GM12878 (cell line): ENCODE measurements around the gene CLTRN. TPM values are rescaled to one million over a fixed set of nuclear protein-coding genes. Genes with fewer than 3 reads are reported as not detected.
A peak's percentile ranks its signal among the peaks of the same experiment; 100 is the strongest.

Experiments used
- BCL11A ChIP-seq: IDR thresholded peaks from 2 replicates; pipeline ENCODE4 v1.6.1; 2011; ENCODE audit warnings: low read depth, low read length
- CEBPB ChIP-seq, 2 experiments: fragments of 150-350 bp in 1 of 2; IDR thresholded peaks; 2 replicates each; pipeline ENCODE4 v1.6.1; 2012 to 2014; ENCODE audit warnings: low read depth in 2 of 2, low read length in 2 of 2, borderline replicate concordance in 1 of 2, inconsistent platforms in 1 of 2
- CEBPZ ChIP-seq: fragments of 150-350 bp; IDR thresholded peaks from 2 replicates; pipeline ENCODE4 v1.6.1; 2016; ENCODE audit warnings: low read depth, low read length
- E2F4 ChIP-seq: IDR thresholded peaks from 2 replicates; pipeline ENCODE4 v1.6.1; 2012; ENCODE audit warnings: low read depth, low read length, improper control_type of control experiment
- HCFC1 ChIP-seq: fragments of 150-350 bp; IDR thresholded peaks from 2 replicates; pipeline ENCODE4 v1.6.1; 2014; ENCODE audit warnings: low read length
- HDAC2 ChIP-seq: fragments of 200-600 bp; sonication (generic); IDR thresholded peaks from 2 replicates; pipeline ENCODE4 v1.6.1; 2017
- IRF4 ChIP-seq: IDR thresholded peaks from 2 replicates; pipeline ENCODE4 v1.6.1; 2011; ENCODE audit warnings: low read depth, low read length
- MEF2B ChIP-seq: fragments of 450-650 bp; IDR thresholded peaks from 2 replicates; pipeline ENCODE4 v1.6.1; 2018; ENCODE audit warnings: mild to moderate bottlenecking, moderate library complexity; ENCODE audit not compliant: partially characterized antibody, poor library complexity, severe bottlenecking
- MTA3 ChIP-seq: IDR thresholded peaks from 2 replicates; pipeline ENCODE4 v1.6.1; 2012; ENCODE audit warnings: low read length, inconsistent platforms, borderline replicate concordance
- MYC ChIP-seq: IDR thresholded peaks from 2 replicates; pipeline ENCODE4 v1.6.1; 2011; ENCODE audit warnings: mild to moderate bottlenecking, low read length, moderate library complexity, inconsistent platforms; ENCODE audit not compliant: insufficient read depth, insufficient replicate concordance, insufficient read length, severe bottlenecking
- NFYB ChIP-seq: IDR thresholded peaks from 2 replicates; pipeline ENCODE4 v1.6.1; 2011; ENCODE audit warnings: low read depth, mild to moderate bottlenecking, low read length, improper control_type of control experiment, moderate library complexity; ENCODE audit not compliant: insufficient read depth
- RAD21 ChIP-seq: IDR thresholded peaks from 2 replicates; pipeline ENCODE4 v1.6.1; 2011; ENCODE audit warnings: mild to moderate bottlenecking, low read depth, low read length, moderate library complexity; ENCODE audit not compliant: insufficient read depth
- REST ChIP-seq: IDR thresholded peaks from 2 replicates; pipeline ENCODE4 v1.6.1; 2012; ENCODE audit warnings: mild to moderate bottlenecking, low read depth, low read length
- RFX5 ChIP-seq: IDR thresholded peaks from 2 replicates; pipeline ENCODE4 v1.6.1; 2011; ENCODE audit warnings: low read depth, low read length, improper control_type of control experiment
- SMC3 ChIP-seq: IDR thresholded peaks from 2 replicates; pipeline ENCODE4 v1.6.1; 2011; ENCODE audit warnings: low read length, improper control_type of control experiment, borderline replicate concordance
- SUZ12 ChIP-seq: fragments of 200-600 bp; sonication (generic); IDR thresholded peaks from one replicate; pipeline ENCODE4 v1.6.1; 2018; ENCODE audit warnings: antibody characterized with exemption, mild to moderate bottlenecking; ENCODE audit not compliant: unreplicated experiment
- WRNIP1 ChIP-seq: IDR thresholded peaks from 2 replicates; pipeline ENCODE4 v1.6.1; 2011; ENCODE audit warnings: low read depth, low read length, improper control_type of control experiment, borderline replicate concordance
- ZBTB4 ChIP-seq: fragments of 450-650 bp; formaldehyde crosslinking; IDR thresholded peaks from 2 replicates; pipeline ENCODE4 v1.4.0; 2022; ENCODE audit warnings: mild to moderate bottlenecking, moderate library complexity
- polyA plus RNA-seq, 11 experiments: library from polyadenylated mRNA; depleted of rRNA in 4 of 11; unstranded in 6 of 11; stranded (reverse) in 5 of 11; fragments of >200 nt; fragmentation: Nextera tagmentation in 4 of 11; fragmentation: Illumina TruSeq in 1 of 11; extraction: Ambion mirVana in 4 of 11; extraction: Trizol in 1 of 11; gene quantifications; 1 replicate in 1 of 11; 2 replicates in 10 of 11; pipeline versions ENCODE4 v1.2.1 to v1.2.3, GENCODE V29; 2011 to 2016; ENCODE audit warnings: inconsistent platforms in 2 of 11, missing spikeins in 2 of 11, low read depth in 1 of 11
- total RNA-seq, 4 experiments: library from RNA; depleted of rRNA in 3 of 4; stranded (reverse); fragments of >200 nt in 3 of 4; fragmentation: Illumina TruSeq in 1 of 4; extraction: Trizol in 1 of 4; gene quantifications; 2 replicates each; pipeline versions ENCODE4 v1.2.1 to v1.2.3, GENCODE V29; 2013 to 2021

Gene CLTRN
- total and polyA plus RNA-seq, 10 of the 15 experiments (the other 5 are each of a cell fraction or from before 2014, with no cell fraction given): 0.13 to 0.75 (median 0.27) TPM; not detected in 1

GRCh38 chrX:15674841-15675489 lies 10.4 kb upstream of the CLTRN start (continued):
- TF ChIP-seq HCFC1 (no peak), RFX5 (peak; percentile 78), WRNIP1 (no peak), CEBPZ (no peak), MTA3 (no peak), BCL11A (no peak), ZBTB4 (CRISPR knock-in tag) (no peak), MYC (no peak), NFYB (peak; percentile 82; the same call in 1 of the 2 replicates), SMC3 (no peak), RAD21 (no peak), REST (no peak), CEBPB (IDR thresholded peaks at IDR 0.05; ENCODE audit: borderline replicate concordance in 1 of 2, low read depth in 2 of 2, low read length in 2 of 2) (no peak), E2F4 (peak; percentile 79), IRF4 (0 out of 2 replicates have a peak, but pooled peaks have one; percentile 29), MEF2B (no peak), HDAC2 (no peak), SUZ12 (no peak)
